Astrocyte of the spinal cord (primary cell): ENCODE measurements around the gene RAB3D.

ENCODE experiments used
- DNase-seq: peaks from one replicate; pipeline ENCODE4 v3.0.0; 2011; ENCODE audit warnings: low read depth, low spot score
- H3K4me3 ChIP-seq: 2 replicates; pipeline ENCODE4 v1.5.1; 2011; ENCODE audit warnings: low read depth, mild to moderate bottlenecking, low read length, moderate library complexity
- CTCF ChIP-seq: IDR thresholded peaks from 2 replicates; pipeline ENCODE4 v1.5.1; 2012; ENCODE audit warnings: low read depth, mild to moderate bottlenecking, low read length, inconsistent platforms
- in situ Hi-C: cut with HindIII; loops from 2 replicates; pipeline ENCODE4 v1.10.0; 2017; ENCODE audit warnings: low sequenced_read_pairs

Gene RAB3D

GRCh38 chr19:11306337-11306736, 33.1 kb downstream of the RAB3D start:
- no peak overlapping the region for H3K4me3 ChIP-seq
- DNase-seq = no peak
- in situ Hi-C loops = no loop called here
- no peak for TF ChIP-seq CTCF

DNA sequence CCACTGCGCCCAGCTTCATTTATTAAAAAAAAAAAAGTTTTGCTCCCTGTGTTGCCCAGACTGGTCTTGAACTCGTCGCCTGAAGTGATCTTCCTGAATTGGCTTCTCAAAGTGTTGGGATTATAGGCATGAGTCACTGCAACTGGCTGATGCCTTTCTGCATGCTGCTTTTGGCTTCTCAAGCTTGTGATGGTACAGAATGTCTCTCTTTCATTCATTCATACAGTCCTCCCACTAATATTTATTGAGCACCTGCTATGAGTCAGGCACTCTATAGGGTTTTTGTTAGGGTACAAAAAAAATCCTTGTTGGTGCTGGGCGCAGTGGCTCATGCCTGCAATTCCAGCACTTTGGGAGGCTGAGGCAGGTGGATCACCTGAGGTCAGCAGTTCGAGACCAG, 34.5 kb downstream of the RAB3D start:
- no peak for TF ChIP-seq CTCF
- no peak for DNase-seq
- H3K4me3 ChIP-seq = no peak overlapping the region
- in situ Hi-C loops = no loop called here

GRCh38 chr19:11300811-11301120, 38.7 kb downstream of the RAB3D start:
- DNase-seq = no peak
- TF ChIP-seq CTCF = no peak
- no peak overlapping the region for H3K4me3 ChIP-seq
- in situ Hi-C loops = no loop called here

DNA sequence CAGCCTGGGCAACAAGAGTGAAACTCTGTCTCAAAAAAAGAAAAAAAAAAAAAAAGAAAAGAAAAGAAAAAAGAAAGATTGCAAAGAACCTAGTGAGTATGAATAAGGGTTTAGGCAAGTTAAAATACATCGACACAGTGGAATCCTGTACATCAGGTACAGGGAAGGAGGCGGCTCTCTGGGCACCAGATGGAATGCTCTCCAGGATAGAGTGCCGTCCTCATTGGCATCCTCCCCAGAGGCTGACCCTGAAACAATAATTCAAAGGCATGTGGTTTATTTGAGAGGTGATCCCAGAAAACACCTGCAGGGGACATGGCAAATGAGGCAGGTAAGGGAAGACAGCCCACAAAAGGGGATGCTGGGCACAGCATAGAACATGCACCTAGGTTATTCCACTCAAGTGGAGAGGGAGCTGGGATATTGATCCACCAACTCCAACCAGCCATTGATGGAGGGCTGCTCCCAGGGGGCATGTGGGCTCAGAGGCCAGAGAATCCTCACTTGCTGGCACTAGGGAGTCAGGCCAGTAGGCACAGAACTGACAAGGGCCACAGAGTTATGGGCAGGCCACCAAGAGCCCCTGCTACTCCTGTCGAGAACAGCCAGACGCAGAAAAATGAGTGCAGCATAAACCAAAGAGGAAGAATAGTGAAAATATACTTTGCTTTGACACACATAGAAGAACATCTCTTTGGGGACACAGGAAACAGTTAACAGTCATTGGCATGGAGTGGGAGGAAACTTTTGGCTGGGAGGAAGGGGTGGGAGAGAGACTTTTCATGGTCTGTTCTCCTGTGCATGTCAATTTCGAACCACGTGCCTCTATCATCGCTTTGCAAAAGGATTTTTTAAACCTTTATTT, 39.3 kb downstream of the RAB3D start:
- no peak for TF ChIP-seq CTCF
- H3K4me3 ChIP-seq = no peak overlapping the region
- DNase-seq = no peak
- in situ Hi-C loops = no loop called here

DNA sequence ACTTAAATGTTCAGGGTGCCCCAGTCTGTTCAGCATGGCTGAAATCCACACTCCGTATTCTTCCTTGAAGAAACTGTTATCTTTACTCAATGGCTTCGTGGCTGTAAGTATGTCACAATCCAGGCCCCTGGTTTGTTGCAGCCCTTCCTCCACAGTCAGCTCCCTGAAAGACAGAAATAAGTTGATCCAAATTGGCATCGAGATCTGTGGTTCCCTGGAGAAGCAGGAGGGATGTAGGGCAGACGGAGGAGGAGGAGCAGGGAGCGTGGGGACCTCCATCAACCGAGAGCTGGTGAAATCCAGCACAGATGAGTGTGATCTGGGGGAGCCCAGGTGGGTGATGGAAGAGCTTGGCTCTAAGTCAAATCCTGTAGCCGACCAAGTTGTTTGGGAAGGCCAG, 43.2 kb downstream of the RAB3D start:
- no peak for DNase-seq
- in situ Hi-C loops = no loop called here
- no peak overlapping the region for H3K4me3 ChIP-seq
- TF ChIP-seq CTCF = no peak

GRCh38 chr19:11295665-11296245, 43.7 kb downstream of the RAB3D start, which contains the start of gene TSPAN16:
TSS of gene TSPAN16 (plus strand) at chr19:11296160. CDS start at chr19:11296298, 138 bp downstream.
- H3K4me3 ChIP-seq = no peak within 1 kb of the TSS
- in situ Hi-C loops = no loop called here
- DNase-seq = no peak
- TF ChIP-seq CTCF = peak; percentile 18
